HG02870 (cell line): ENCODE data around the gene ASAP2.

ENCODE experiments used
- ATAC-seq: cut with Tn5 transposase; IDR thresholded peaks from one replicate; pipeline ENCODE4 v1.9.1; 2021; ENCODE audit warnings: mild to moderate bottlenecking, moderate library complexity; ENCODE audit not compliant: unreplicated experiment

Gene ASAP2

DNA sequence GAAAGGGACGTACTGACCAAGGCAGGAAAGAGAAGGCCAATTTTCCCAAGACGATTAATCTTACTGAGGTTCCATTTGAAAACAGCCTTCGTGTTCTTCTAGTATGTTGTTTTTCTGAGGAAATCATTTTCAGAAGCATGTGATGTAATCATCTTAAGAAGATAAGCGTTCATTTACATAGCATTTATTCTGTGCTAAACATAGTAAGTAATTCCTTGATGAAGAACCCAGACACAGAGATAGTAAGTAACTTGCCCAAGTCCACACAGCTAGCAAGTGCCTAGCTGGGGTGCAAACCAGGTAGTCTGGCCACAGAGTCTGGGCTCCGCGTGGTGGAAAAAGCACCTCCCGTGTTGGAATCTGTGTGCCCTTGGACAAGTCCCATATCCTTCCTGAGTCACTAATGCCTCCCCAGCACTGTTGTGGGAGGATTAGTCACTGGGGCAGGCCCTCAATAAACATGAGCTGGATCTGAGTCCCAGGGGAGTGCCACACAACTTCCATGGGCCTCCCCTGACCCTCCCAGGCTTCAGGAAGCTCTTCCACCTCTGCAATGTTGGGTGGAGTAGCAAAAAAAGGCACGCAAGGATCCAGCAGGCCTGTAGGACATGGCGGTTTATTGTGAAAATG, 26.9 kb upstream of the ASAP2 start:
- ATAC-seq: no peak

DNA sequence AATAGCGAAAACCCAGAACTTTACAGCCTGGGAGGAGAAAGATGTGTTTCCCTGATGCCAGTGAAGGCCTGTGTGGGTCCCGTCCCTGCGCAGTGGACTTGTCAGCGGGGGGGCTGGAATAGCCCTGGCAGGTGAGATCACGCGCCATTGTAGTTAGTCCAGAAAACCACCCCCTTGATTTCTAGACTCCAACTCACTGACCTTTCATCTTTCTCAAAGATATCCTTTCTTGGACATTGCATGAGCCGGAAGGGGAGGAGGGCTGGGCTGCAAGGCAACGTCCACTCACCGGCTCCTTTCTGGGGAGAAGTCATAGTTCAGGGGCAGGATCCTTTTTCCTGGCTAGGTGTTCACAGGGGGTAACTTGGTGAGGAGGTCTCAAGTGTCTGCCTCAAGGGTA, 22.3 kb upstream of the ASAP2 start:
- ATAC-seq: no peak

DNA sequence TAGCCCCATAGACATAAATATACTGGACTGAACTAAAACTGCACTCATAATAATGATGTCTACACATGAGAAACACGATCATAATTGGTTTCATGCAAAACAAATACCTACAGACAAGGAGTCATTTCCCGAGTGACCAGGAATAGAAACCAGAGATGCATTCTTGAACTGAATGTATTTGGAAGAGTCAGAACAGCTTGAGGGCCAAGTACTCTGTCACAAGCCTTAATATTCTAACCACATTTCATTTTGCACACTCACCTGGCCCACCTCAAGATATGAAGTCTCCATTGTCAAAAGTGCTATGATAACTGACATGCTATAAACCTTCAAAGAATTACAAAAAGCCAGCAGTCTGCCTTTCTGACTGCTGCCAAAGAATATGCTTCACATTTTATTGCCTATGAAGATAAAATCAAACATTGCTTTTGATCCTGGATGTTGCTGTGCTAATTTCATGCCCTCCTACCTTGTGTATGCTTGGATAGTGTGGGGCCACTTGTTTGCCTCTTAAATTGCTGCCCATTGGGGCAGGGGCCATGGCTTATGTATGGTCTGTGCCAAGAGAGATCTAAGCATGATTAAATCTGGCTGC, 18.9 kb upstream of the ASAP2 start:
- ATAC-seq: no peak

DNA sequence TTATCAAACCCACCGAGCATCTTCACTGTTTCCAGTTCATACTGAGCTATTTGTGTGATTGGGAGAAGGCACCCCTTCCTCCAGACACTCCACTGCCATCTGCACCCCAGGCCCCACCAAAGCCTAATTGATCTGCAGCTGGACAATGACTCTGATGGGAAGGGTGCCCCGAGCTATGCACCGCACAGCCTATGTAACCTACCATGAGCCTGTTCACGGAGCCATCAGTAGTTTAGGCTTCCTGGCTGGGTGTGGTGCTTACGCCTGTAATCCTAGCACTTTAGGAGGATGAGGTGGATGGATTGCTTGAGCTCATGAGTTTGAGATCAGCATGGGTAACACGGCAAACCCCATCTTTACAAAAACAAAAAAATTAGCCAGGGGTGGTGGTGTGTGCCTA, 17.8 kb upstream of the ASAP2 start:
- no peak for ATAC-seq

DNA sequence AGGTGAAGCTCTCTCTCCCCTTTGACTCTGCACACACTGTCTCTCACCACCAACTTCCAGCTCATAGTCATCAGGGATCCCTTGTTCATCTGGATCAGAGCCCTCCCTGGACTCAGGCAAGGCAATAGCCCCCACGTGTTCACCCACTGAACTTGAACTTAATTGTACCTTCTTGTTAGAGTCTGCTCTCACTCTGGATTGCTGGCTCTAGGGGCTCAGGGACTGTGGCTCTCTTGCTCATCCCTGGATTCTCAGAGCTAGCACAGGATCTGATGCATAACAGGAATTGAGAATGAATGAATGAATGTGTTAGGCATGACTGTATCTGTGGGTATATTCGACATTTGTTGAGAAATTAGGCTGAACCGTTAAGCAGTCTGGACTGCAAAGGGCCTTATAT, 16.7 kb upstream of the ASAP2 start:
- no peak for ATAC-seq

DNA sequence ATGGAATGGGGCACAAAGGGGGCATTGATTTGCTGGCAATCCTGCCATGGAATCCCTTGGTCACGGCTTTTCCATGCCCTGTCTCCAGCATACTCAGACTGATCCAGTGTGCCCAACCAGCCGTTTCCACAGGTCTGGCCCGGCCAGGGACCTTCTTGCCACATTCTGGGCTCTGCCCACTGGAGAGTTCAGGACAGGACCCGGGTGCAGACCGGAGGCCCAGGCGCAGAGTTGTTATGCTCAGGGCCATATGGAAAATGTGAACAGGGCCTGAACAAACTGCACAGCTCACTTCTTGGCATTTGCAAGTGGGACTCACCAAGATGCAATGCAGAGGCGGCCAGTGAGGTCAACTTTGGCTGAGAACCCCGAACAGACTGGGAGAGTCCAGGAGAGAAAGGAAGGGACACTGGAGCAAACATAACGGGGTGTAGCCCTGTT, 15.6 kb upstream of the ASAP2 start:
- ATAC-seq: no peak

DNA sequence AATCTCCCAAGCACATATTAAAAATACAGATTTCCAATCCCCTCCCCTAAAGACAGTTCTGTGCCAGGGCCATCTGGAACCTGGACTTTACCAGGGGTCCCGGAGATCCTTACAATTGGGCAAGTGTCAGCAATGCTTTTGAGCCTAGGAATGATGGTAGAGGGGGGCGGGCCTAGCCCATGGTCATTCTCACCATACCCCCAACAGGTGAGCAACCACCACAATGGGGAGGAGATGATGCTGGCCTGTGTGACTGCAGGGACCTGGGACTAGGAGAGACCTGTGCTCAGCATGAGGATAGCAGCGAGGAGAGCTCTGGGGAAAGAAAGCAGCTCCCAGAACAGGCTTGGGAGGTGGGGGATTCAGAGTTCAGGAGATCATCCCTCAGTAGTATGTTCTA, 13.9 kb upstream of the ASAP2 start:
- no peak for ATAC-seq

DNA sequence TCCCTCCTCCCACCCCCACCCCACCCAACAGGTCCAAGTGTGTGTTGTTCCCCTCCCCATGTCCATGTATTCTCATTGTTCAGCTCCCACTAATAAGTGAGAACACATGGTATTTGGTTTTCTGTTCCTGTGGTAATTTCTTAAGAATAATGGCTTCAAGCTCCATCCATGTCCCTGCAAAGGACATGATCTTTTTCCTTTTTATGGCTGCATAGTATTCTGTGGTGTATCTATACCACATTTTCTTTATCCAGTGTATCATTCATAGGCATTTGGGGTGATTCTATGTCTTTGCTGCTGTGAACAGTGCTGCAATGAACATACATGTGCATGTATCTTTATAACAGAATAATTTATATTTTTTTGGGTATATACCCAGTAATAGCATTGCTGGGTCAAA, 12.3 kb upstream of the ASAP2 start:
- ATAC-seq: no peak

DNA sequence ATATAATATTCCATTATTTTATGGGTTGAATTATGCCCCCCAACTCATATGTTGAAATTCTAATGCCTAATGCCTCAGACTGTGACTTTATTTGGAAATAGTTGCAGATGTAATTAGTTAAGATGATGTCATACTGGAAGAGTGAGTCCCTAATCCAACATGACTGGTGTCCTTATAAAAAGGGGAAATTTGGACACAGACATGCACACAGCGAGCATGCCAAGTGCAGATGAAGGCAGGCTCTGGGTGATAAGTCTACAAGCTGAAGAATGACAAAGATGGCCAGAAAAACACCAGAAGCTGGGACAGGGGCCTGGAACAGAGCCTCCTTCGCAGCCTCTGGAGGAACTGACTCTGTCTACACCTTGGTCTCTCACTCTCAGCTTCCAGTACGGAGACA, 10.0 kb upstream of the ASAP2 start:
- no peak for ATAC-seq

DNA sequence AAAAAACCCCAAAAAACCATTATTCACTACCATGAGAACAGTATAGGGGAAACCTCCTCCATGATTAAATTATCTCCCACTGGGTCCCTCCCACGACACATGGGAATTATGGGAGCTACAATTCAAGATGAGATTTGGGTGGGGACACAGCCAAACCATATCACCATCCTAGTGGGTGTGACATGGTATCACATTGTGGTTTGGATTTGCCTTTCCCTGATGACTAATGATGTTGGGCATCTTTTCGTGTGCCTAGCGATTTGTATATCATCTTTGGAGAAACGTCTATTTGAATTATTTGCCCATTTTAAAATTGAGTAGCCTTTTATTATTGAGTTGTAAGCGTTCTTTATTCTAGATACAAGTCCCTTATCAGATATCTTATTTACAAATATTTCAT, 8.7 kb upstream of the ASAP2 start:
- ATAC-seq: no peak

DNA sequence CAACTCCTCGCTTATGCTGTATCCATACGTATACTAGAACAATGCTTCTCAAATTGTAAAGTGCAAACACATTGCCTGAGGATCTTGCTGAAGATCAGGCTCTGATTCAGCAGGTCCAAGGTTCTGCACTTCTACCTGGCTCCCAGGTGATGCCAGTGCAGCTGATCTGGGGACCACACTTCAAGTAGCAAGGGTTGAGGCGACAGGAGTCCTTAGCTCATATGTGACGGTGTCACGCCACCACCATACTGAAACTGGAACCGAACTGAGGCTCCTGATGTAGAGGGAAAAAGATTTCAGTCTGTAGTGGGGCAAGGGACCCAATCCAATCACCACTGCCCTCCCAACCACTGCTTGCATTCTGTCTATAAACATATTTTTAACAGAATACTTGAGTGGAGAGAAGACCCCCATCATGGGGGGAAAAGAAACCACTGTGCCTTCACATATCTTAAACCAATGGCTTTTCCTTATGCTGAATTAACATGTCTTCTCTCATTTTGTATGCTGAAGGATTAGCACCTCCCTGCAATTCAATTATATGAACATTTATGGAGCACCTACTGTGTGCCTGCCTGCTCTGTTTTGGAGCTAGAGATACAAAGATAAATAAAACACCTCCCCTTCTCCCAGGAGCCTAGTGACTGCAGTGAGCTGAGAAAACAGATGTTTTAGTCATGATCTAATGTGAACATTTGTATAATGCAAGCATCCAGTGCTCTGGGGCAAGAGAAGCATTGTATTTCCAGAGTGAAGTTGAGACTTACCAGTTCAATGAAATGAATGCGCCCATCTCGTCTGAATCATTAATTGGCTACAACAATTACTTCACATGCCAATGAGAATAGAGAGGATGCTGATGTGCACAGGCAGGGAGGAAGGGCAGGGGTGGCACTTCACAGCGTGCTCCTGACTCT, 6.6 kb upstream of the ASAP2 start:
- ATAC-seq: no peak

DNA sequence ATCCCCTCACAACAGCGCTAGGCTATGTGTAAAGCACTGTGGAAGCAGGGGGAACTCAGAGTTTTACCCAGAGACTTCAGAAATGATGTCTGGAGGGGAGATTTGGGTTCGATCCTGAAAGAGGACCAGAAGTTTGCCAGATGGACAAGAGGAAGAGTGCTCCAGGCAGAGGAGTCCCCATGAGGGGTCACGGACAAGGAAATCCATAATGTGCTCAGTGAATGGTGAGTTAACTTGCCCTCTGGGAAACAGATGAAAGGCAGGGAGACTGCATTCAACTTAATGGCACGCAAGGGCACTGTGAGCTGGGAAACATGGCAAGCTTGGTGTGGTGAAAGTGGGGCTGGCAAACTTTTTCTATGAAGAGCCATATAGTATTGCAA, 6.0 kb upstream of the ASAP2 start:
- ATAC-seq: no peak

DNA sequence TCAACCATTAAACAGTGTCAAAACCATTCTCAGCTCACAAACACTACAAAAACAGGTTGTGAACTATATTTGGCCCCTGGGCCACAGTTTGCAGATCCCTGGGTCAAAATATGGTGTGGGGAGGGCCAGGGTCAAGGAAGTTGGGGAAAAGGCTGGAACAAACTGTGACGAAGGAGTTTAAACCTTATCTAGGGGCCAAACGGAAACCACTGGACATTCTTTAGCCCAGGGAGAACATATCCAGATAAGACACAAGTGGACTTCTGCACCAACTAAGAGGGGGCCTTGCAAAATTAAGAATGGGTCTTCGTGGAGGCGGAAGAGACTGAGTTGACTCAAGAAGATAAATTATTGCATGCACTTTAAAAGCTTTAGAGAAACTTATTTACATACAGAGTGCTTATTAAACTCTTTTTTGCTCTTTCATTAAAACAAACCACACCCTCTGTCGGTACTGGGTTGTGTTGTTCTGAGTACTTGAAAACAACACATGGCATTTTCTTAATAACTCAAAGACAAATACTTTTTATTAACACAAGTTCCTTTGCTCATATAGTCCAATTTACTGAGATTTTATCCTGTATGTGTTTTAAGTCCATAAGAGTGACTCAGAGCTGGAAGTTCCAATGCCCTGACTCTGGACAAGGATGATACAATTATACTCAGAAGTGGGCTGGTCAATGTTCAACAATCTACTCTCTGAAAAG, 5.3 kb upstream of the ASAP2 start:
- no peak for ATAC-seq

DNA sequence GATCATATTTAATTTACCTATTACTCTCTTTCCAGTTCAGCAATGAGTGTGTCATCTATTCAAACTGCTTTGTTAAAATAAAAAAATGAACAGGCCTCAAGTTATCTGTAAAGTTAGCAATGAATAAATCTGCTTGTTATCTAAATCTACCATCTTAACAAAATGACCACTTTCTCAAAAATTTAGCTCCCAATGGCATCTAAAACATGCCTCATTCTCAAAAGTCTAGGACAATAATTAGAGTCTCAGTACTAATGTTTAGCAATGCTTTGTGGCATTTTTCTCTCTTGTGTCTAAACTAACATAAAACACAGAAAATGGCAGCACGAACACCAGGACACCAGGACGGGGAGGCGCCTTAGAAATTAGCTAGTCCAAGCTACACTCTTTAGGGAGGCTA, 3.6 kb upstream of the ASAP2 start:
- ATAC-seq: no peak

DNA sequence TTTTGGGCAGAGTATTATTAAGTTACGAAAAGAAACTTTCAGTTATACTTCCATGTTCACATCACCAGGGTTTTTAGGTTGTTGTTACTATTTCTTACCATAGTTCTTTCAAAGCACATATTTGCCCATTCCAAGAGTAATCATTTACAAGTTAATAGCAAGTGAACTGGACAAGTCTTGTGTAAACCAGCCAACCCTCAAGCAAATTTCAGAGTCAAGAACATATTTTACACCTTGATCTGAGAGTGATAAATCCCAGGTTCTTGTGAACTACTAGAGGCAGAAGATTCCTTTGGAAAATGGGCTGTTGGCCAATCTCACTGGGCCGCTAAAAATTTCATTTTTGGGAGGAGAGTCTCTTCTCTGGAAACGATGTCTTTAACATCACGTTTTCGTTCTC, 2.7 kb upstream of the ASAP2 start:
- no peak for ATAC-seq

DNA sequence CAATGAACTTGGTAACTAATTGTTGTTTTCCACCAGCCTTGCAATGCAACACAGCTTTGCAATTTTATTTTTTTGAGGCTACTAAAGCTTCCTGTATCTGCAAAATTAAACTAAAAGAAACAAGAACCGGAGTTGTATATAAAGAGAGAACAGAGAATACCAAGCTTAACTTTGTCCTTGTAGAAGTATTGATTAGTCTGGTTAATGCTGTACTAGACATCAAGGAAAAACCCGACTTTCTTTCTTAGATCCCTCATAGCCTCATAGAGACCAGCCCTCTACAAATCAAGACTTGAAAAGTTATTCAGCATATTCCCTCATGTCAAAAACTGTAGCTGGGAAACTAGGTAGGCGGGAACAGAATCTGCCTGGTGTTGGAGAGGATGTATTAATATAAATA, 1.7 kb upstream of the ASAP2 start:
- ATAC-seq: no peak

DNA sequence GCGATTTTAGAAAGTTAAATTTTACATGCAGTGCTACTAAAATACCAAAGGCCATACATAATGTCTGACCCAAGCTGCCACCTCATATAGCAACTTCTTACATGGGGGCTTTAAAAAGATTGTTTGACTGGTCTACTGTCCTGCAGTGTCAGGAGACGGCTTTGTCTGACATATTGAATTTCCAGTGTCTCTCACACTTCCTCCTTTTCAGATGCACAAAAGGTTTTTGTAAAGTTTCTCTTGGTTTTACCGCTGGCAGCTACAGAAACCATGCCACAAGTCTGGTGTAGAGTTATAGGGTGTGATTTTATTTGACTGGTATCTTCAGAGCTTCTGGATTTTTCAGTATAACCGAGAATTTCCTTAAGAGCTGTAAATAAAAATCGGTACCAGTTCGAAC, 1.1 kb upstream of the ASAP2 start:
- no peak for ATAC-seq

DNA sequence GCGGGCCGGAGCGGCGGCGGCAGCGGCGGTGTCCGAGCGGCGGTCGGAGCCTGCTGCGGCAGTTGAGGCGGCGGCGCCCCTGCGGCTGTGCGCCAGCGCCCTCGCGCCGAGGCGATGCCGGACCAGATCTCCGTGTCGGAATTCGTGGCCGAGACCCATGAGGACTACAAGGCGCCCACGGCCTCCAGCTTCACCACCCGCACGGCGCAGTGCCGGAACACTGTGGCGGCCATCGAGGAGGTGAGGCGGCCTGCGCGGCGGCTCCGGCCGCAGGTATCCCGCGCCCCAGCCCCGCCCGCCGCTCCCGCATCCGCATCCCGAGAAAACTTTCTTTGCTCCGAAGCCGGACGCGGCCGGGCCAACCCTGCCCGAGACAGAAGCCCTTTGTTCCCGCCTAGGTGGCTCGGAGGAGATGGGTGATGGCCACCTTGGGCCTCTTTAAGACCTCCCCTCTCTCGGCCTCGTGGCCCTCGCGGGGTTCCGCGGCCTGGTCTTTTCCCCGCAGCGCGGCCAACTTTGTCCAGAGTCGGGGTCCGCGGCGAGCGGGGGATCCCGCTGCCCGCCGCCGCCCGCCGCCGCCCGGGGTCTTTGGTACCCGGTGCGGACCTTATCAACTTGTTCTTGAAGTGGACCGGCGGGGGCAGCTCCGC, 504 bp downstream of the ASAP2 start:
- peak; percentile 16 for ATAC-seq

DNA sequence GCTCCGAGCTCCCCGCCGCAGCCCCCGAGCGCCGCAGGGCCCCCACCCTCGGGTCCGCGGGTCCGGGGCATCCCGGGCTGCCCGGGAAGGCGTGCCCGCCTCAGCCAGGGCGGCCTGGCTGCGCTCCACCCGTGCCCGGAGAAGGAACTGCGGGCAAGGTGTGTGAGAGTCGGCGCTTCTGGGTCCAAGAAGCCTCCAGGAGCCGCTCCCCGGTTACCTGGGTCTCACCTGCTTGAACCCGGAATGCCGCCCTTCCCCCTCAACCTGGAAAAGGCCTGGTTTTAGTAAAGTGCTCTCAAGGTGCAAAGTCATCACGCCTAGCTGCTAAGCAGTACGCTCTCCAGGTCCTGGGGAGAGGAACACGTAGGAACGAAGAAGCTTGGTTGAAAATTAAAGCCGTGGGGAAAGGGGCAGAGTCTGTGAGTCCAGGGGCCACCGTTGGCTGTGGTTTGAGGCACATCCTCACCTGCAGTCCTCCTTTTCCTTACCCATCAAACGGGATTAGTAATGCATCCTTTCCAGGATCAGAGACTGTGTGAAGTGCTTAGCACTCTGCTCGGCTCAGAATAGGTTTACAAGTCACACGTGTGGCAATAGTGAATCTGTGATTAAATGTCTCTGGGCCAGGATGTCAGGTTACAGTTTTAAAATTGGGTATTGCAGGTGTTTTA, 1.2 kb downstream of the ASAP2 start:
- no peak for ATAC-seq

DNA sequence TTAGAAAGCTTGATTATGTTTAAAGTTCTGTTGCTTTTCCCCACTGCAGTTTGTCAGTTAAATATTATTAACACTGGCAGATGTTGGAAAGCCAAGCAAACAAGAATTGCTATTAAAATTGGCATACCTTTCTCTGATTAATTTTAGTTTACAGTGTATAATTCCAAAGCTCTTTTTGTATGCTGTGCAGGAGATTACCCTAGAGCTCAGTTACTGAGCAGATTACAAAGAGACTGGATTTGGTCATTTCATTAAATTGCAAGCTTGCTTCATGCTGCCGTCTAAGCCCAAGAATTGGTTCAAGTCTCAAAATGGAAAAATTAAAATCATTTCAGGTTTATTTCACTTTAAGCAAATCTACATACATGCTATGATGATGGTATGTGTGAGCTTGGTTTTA, 2.3 kb downstream of the ASAP2 start:
- no peak for ATAC-seq

DNA sequence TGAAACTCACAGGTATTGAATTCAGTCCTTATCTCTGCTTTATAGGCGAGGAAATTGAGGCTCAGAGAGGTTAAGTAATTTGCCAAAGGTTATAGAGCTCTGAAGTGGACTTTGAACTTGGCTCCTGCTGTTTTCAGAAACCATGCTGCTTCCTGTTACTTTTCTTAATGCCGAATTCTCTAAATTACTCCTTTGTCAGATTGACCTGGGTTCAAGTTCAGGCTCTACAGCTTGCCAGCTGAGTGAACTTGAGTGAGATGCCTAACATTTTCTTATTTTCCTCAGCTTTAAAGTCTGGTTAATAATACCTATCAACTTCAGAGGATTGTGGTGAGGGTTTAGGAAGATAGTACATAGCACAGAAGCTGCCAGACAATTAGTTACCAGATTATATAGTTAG, 3.4 kb downstream of the ASAP2 start:
- ATAC-seq: no peak
